HG02973 (cell line): ENCODE results near the gene EIPR1.

Source experiments
- ATAC-seq: cut with Tn5 transposase; IDR thresholded peaks from one replicate; pipeline ENCODE4 v1.9.1; 2021; ENCODE audit warnings: moderate library complexity; ENCODE audit not compliant: unreplicated experiment

The EIPR1 gene

GRCh38 chr2:3168230-3168891 lies 209.3 kb downstream of the EIPR1 start:
- ATAC-seq = no peak

- no peak for ATAC-seq
Measured at GRCh38 chr2:3163401-3163800, 214.2 kb downstream of the EIPR1 start.

GRCh38 chr2:3162442-3163077 lies 215.1 kb downstream of the EIPR1 start:
- ATAC-seq = no peak

- no peak for ATAC-seq
Measured at GRCh38 chr2:3160751-3161330, 216.8 kb downstream of the EIPR1 start.

- ATAC-seq = no peak
Measured at GRCh38 chr2:3159782-3160545, 217.7 kb downstream of the EIPR1 start.

GRCh38 chr2:3154700-3155099 lies 222.9 kb downstream of the EIPR1 start:
- no peak for ATAC-seq

GRCh38 chr2:3154146-3154545 lies 223.5 kb downstream of the EIPR1 start:
- no peak for ATAC-seq

GRCh38 chr2:3151153-3151918 lies 226.3 kb downstream of the EIPR1 start:
- ATAC-seq = no peak

- ATAC-seq = no peak
Measured at GRCh38 chr2:3149441-3150217, 228.0 kb downstream of the EIPR1 start.

- no peak for ATAC-seq
Measured at GRCh38 chr2:3148716-3149115, 228.9 kb downstream of the EIPR1 start.

- no peak for ATAC-seq
Measured at GRCh38 chr2:3147651-3148530, 229.7 kb downstream of the EIPR1 start.

- no peak for ATAC-seq
Measured at GRCh38 chr2:3146772-3147650, 230.6 kb downstream of the EIPR1 start.

GRCh38 chr2:3146175-3146574 lies 231.4 kb downstream of the EIPR1 start:
- ATAC-seq = no peak

- ATAC-seq = no peak
Measured at GRCh38 chr2:3145471-3146021, 232.1 kb downstream of the EIPR1 start.

GRCh38 chr2:3144856-3145255 lies 232.8 kb downstream of the EIPR1 start:
- ATAC-seq = no peak

- no peak for ATAC-seq
Measured at GRCh38 chr2:3143602-3144001, 234.0 kb downstream of the EIPR1 start.

GRCh38 chr2:3142961-3143571 lies 234.6 kb downstream of the EIPR1 start:
- no peak for ATAC-seq

GRCh38 chr2:3142210-3142609 lies 235.4 kb downstream of the EIPR1 start:
- ATAC-seq = no peak
